ENCODE results near the gene SLC38A11. TPM values are rescaled to one million over a fixed set of nuclear protein-coding genes. Genes with fewer than 3 reads are reported as not detected.

Gene SLC38A11
- total RNA-seq, 1 experiment from 2014 or later = not detected

DNA sequence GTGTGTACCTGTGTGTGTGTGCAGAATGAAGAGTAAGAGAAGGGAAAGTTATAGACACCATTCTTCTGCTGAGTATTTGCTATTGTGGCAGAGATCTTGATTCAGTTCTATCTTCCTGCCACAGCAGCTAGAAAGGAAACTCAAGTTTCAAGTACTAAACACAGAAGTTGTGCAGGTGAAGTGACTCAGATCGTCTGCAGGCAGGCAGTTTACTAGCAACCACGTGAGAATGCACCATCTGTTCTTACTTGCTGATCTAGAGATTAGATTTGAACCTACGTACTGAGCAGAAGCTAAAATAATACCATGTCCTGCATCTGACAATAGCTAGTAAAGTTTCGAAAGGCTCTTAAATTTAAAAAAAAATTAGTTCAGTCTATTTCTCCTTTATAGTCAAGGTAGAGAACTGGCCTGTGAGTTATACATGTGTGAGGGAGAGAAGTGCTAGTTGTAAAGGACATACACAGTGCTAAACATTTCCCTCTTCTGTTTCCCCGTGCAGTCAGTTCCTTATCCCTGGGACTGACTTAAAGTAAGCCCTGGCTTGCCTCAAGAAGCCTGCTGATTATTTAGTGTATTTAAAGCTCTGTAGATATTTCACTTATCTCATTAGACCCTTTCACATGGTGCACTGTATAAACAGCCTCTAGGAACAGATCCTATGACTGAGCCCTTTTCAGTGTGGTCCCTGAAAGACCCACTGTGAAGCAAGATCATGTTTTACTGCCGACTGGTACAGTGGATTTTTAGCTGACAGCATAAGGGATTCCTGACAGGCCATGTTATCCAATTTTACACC is 45.0 kb downstream of the SLC38A11 start:
- BruUV-seq (replicated peaks) = no TSS peak
- intact Hi-C loops (cut with micrococcal nuclease) = no loop called here
- peaks cover 16% of the 10 kb centered on the region for H3K4me1 Mint-ChIP-seq (ENCODE audit: insufficient read depth, unreplicated experiment)
- peak; percentile 61 for DNase-seq (ENCODE audit: unreplicated experiment)
- no peaks in the 10 kb centered on the region for H3K36me3 Mint-ChIP-seq (ENCODE audit: insufficient read depth, unreplicated experiment)
- no peaks in the 10 kb centered on the region for H3K27me3 Mint-ChIP-seq (ENCODE audit: insufficient read depth, unreplicated experiment)
- ChIA-PET POLR2A (interaction anchor here (0.6 to 2.4 kb wide), 21 partner anchors 10 to 289 kb away, joined by 3 to 65 read pairs (median 4); partner anchors contain the start of genes COBLL1 and GRB14), CTCF (interaction anchor here (0.5 to 1.9 kb wide), 12 partner anchors 9 to 175 kb away, joined by 3 to 24 read pairs (median 4); partner anchors contain the start of gene COBLL1)
- H3K27ac Mint-ChIP-seq (ENCODE audit: low read depth, unreplicated experiment) = peak overlapping the region; percentile 84
- H3K4me3 Mint-ChIP-seq (ENCODE audit: unreplicated experiment) = peak overlapping the region; percentile 11
- no peaks in the 10 kb centered on the region for H3K9me3 Mint-ChIP-seq (ENCODE audit: unreplicated experiment)
- TF ChIP-seq, protein P1, sequence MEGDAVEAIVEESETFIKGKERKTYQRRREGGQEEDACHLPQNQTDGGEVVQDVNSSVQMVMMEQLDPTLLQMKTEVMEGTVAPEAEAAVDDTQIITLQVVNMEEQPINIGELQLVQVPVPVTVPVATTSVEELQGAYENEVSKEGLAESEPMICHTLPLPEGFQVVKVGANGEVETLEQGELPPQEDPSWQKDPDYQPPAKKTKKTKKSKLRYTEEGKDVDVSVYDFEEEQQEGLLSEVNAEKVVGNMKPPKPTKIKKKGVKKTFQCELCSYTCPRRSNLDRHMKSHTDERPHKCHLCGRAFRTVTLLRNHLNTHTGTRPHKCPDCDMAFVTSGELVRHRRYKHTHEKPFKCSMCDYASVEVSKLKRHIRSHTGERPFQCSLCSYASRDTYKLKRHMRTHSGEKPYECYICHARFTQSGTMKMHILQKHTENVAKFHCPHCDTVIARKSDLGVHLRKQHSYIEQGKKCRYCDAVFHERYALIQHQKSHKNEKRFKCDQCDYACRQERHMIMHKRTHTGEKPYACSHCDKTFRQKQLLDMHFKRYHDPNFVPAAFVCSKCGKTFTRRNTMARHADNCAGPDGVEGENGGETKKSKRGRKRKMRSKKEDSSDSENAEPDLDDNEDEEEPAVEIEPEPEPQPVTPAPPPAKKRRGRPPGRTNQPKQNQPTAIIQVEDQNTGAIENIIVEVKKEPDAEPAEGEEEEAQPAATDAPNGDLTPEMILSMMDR (IDR thresholded peaks at IDR 0.05; ENCODE audit: unreplicated experiment) = no peak

DNA sequence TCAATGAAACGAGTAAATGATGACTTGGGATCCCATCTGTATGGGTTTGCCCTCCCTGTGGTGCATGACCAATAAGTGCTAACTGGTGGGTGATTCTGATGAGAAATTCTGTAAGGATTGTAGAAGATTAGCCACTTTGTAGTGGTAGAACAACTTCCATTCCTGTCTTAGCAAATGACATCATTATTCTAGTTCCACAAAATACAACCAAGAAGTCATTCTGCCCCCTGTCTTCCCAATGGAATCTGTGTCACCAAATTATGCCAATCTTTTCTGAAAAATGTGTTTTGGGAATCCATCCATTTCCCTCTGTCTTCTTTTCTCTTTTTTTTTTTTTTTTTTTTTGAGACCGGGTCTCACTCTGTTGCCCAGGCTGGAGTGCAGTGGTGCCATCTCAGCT is 48.4 kb downstream of the SLC38A11 start:
- Mint-ChIP-seq H3K4me3 (ENCODE audit: unreplicated experiment) (no peak overlapping the region), H3K4me1 (ENCODE audit: insufficient read depth, unreplicated experiment) (peaks cover 30% of the 10 kb centered on the region), H3K9me3 (ENCODE audit: unreplicated experiment) (no peaks in the 10 kb centered on the region), H3K36me3 (ENCODE audit: insufficient read depth, unreplicated experiment) (no peaks in the 10 kb centered on the region), H3K27me3 (ENCODE audit: insufficient read depth, unreplicated experiment) (no peaks in the 10 kb centered on the region), H3K27ac (ENCODE audit: low read depth, unreplicated experiment) (no peak overlapping the region)
- DNase-seq (ENCODE audit: unreplicated experiment) = no peak
- ChIA-PET POLR2A (interaction anchor here (0.8 kb wide), 1 partner anchor 50 kb away, joined by 6 read pairs; no protein-coding TSS in a partner anchor), CTCF (interaction anchor here (1.0 to 1.2 kb wide), 2 partner anchors 47 to 120 kb away, joined by 3 read pairs; no protein-coding TSS in a partner anchor)
- intact Hi-C loops (cut with micrococcal nuclease) = no loop called here
- BruUV-seq (replicated peaks) = no TSS peak
- TF ChIP-seq, protein P1 (IDR thresholded peaks at IDR 0.05; ENCODE audit: unreplicated experiment) = no peak

DNA sequence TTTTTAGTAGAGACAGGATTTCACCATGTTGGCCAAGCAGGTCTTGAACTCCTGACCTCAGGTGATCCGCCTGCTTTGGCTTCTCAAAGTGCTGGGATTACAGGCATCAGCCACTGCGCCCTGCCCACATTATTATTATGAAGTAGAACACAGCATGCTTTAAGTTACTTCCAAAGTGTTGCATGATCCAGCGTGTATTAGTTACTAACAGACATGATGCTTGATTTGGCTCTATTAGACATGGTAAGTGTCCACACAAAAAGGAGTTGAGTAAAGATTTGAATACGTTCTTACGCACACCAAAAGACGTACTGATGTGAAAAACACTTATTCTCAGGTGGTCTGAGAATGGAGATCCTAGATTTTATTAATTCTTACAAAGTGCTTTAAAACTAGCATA is 50.0 kb downstream of the SLC38A11 start:
- H3K9me3 Mint-ChIP-seq (ENCODE audit: unreplicated experiment) = no peaks in the 10 kb centered on the region
- TF ChIP-seq, protein P1 (IDR thresholded peaks at IDR 0.05; ENCODE audit: unreplicated experiment) = no peak
- intact Hi-C loops (cut with micrococcal nuclease) = no loop called here
- no peak for DNase-seq (ENCODE audit: unreplicated experiment)
- no TSS peak for BruUV-seq (replicated peaks)
- POLR2A ChIA-PET = interaction anchor here (1.5 kb wide), 1 partner anchor 57 kb away, joined by 7 read pairs; no protein-coding TSS in a partner anchor
- H3K4me1 Mint-ChIP-seq (ENCODE audit: insufficient read depth, unreplicated experiment) = peaks cover 26% of the 10 kb centered on the region
- CTCF ChIA-PET = interaction anchor here (1.3 to 3.8 kb wide), 3 partner anchors 8 to 167 kb away, joined by 7 to 30 read pairs (median 8); partner anchors contain the start of gene COBLL1
- no peaks in the 10 kb centered on the region for H3K36me3 Mint-ChIP-seq (ENCODE audit: insufficient read depth, unreplicated experiment)
- no peak overlapping the region for H3K4me3 Mint-ChIP-seq (ENCODE audit: unreplicated experiment)
- H3K27me3 Mint-ChIP-seq (ENCODE audit: insufficient read depth, unreplicated experiment) = no peaks in the 10 kb centered on the region
- H3K27ac Mint-ChIP-seq (ENCODE audit: low read depth, unreplicated experiment) = no peak overlapping the region

DNA sequence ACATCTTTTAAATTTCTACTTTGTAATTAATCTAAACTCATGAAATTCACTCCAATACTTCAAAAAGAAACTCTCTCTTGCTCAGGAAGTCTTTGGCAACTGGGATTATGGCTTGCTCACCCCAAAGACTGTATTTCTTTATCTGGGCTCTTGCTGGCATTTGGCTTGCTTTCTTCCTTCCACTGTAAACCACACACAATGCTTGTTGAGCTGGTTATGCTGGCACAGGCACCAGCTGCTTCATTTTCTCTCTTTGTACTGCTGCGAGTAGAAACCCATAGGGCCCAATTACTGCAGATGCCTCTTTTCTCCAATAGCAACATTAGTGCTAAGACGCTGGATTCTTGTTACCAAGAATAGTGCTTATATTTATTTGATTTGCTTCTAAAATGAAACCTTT is 51.4 kb downstream of the SLC38A11 start:
- H3K27ac Mint-ChIP-seq (ENCODE audit: low read depth, unreplicated experiment) = peak overlapping the region; percentile 8
- POLR2A ChIA-PET = interaction anchor here (0.7 to 3.2 kb wide), 8 partner anchors 9 to 164 kb away, joined by 3 to 26 read pairs (median 4); partner anchors contain the start of gene COBLL1

More for the DNA sequence above, 51.4 kb downstream of the SLC38A11 start:
- H3K9me3 Mint-ChIP-seq (ENCODE audit: unreplicated experiment) = no peaks in the 10 kb centered on the region
- peak; percentile 18 for DNase-seq (ENCODE audit: unreplicated experiment)
- H3K36me3 Mint-ChIP-seq (ENCODE audit: insufficient read depth, unreplicated experiment) = no peaks in the 10 kb centered on the region
- no TSS peak for BruUV-seq (replicated peaks)
- no peaks in the 10 kb centered on the region for H3K27me3 Mint-ChIP-seq (ENCODE audit: insufficient read depth, unreplicated experiment)
- peaks cover 16% of the 10 kb centered on the region for H3K4me1 Mint-ChIP-seq (ENCODE audit: insufficient read depth, unreplicated experiment)
- H3K4me3 Mint-ChIP-seq (ENCODE audit: unreplicated experiment) = no peak overlapping the region
- CTCF ChIA-PET = interaction anchor here (0.6 to 3.8 kb wide), 8 partner anchors 10 to 336 kb away, joined by 3 to 30 read pairs (median 4); partner anchors contain the start of gene COBLL1
- intact Hi-C loops (cut with micrococcal nuclease) = no loop called here
- TF ChIP-seq, protein P1 (IDR thresholded peaks at IDR 0.05; ENCODE audit: unreplicated experiment) = no peak

Measured in MCF 10A (cell line).